ENCODE results near the gene ART3.

DNA sequence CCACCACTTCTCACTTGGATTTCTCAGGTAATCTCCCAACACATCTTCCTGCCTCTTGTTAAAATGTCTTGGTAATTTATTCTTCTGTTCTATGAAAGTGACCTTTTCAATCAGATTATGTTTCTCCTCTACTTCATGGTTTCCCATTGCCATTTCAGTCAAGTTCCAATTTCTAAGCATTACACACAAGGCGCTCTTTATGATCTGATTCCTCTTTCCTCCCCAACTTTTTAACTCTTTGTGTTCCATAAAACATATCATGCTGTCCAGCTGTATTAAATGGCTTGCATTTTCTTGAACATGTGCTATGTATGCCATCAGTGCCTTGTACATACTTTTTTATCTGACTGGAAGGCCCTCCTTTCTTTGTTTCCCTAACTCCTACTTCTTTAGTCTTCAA is 13.1 kb upstream of the ART3 start:
- TF ChIP-seq, protein P1, sequence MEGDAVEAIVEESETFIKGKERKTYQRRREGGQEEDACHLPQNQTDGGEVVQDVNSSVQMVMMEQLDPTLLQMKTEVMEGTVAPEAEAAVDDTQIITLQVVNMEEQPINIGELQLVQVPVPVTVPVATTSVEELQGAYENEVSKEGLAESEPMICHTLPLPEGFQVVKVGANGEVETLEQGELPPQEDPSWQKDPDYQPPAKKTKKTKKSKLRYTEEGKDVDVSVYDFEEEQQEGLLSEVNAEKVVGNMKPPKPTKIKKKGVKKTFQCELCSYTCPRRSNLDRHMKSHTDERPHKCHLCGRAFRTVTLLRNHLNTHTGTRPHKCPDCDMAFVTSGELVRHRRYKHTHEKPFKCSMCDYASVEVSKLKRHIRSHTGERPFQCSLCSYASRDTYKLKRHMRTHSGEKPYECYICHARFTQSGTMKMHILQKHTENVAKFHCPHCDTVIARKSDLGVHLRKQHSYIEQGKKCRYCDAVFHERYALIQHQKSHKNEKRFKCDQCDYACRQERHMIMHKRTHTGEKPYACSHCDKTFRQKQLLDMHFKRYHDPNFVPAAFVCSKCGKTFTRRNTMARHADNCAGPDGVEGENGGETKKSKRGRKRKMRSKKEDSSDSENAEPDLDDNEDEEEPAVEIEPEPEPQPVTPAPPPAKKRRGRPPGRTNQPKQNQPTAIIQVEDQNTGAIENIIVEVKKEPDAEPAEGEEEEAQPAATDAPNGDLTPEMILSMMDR (conservative IDR thresholded peaks at IDR 0.05; ENCODE audit: low read length): no peak
- TF ChIP-seq EZH2phosphoT487 (IDR thresholded peaks at IDR 0.05; ENCODE audit: borderline replicate concordance, low read depth, low read length): no peak

Data from OCI-LY7 (cell line).